ENCODE measurements around the gene BAX.
A peak's percentile ranks its signal among the peaks of the same experiment; 100 is the strongest.

- TF ChIP-seq CTCF (IDR thresholded peaks at IDR 0.05) (no peak), EP300 (IDR thresholded peaks at IDR 0.05) (0 out of 5 replicates have a peak, but pooled peaks of 1 of the 2 experiments have one; percentile 11), HMGXB4 (CRISPR knock-in tag; IDR thresholded peaks at IDR 0.05; ENCODE audit: borderline replicate concordance) (no peak), HOXA7 (CRISPR knock-in tag; IDR thresholded peaks at IDR 0.05) (no peak), RAD21 (conservative IDR thresholded peaks at IDR 0.05 in 1 of 2, IDR thresholded peaks at IDR 0.05 in 1 of 2) (no peak), NPAS2 (CRISPR knock-in tag; IDR thresholded peaks at IDR 0.05; ENCODE audit: borderline replicate concordance) (no peak), ZC3H11A (IDR thresholded peaks at IDR 0.05) (no peak), POLR2A (IDR thresholded peaks at IDR 0.05; ENCODE audit: low read length) (no peak; the same call in 1 of the 2 replicates), ESRRA (IDR thresholded peaks at IDR 0.05; ENCODE audit: borderline replicate concordance, low read length) (no peak)
Measured at GRCh38 chr19:48961673-48962028, 7.0 kb downstream of the BAX start.
